Measurements from ENCODE around the gene EHBP1L1. TPM values are rescaled to one million over a fixed set of nuclear protein-coding genes. Genes with fewer than 3 reads are reported as not detected.

Gene EHBP1L1
- total and polyA plus RNA-seq, 2 of the 8 experiments (the other 6 are each of a cell fraction or from before 2014, with no cell fraction given) = 4.3 to 6.6 TPM

DNA sequence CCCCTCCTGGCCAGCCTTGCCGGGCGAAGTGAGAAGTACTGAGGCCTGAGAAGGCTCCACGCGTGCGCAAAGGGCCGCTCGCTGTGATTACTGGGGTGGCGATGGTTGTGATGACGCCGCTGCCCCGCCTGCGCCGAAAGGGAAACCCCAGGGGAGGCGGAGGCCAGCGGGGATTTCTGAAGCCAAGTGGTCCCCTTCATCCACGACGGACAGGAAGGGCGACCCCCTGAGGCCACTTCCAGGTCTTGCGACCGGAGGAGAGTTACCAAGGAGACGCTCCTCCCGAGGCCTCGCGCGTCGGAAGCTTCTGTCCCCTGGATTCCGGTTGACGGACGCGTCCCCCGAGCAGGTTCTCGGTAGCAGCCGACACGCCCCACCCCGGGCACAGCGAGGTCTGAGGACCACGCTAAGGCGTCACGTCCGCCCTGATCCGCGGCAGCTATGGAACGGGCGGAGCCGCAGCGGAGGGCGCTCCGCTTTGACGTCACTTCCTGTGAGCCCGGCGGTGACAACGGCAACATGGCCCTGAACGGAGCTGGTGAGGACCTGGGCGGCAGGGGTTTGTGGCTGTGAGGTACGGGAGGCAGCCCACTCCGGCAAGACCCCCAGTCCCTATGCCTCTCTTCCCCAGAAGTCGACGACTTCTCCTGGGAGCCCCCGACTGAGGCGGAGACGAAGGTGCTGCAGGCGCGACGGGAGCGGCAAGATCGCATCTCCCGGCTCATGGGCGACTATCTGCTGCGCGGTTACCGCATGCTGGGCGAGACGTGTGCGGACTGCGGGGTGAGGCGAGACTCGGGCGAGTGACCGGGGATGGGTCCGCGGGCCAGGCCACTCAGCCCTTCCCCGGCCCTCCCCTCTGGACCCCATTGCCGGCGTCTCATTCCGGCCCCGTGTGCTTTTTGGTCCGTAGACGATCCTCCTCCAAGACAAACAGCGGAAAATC, 5.6 kb upstream of the EHBP1L1 start, which contains the start of gene ZNRD2:
ZNRD2 (plus strand) TSS at position 505 of the 946 bp plus-strand sequence; CDS start at position 520, 15 bp downstream.
- Histone ChIP-seq H3K14ac (ENCODE audit: insufficient read length) (no peak within 1 kb of the TSS), H2BK12ac (ENCODE audit: low read depth, low read length) (no peak within 1 kb of the TSS), H2BK20ac (ENCODE audit: low read length) (no peak within 1 kb of the TSS), H3K23me2 (ENCODE audit: low read depth, low read length) (peaks cover 9% of the 10 kb centered on the region; the same call in 1 of the 2 replicates), H3K27me3 (replicated peaks in 1 of 4; ENCODE audit: control insufficient read depth in 3 of 4, extremely low read depth in 1 of 4, insufficient read depth in 3 of 4, low read length in 3 of 4) (peaks cover 0 to 11% (median 6%) of the 10 kb centered on the region in 4 experiments; a peak in 6 of 7 replicates), H2AFZ (ENCODE audit: low read length) (peak within 1 kb of the TSS; percentile 88; the same call in 1 of the 2 replicates), H4K91ac (replicated peaks; ENCODE audit: insufficient read length, low read length) (no peak within 1 kb of the TSS), H3K9me3 (ENCODE audit: insufficient read depth in 2 of 2, low read depth in 1 of 2, low read length in 1 of 2) (no peaks in the 10 kb centered on the region), H3K4me1 (replicated peaks in 1 of 4; ENCODE audit: control insufficient read depth in 3 of 4, insufficient read depth in 4 of 4, low read length in 3 of 4) (peaks cover 10 to 29% (median 18%) of the 10 kb centered on the region in 4 experiments), H4K20me1 (replicated peaks in 1 of 2; ENCODE audit: control insufficient read depth in 1 of 2, insufficient read depth in 2 of 2, low read length in 2 of 2) (peaks cover 15 to 19% of the 10 kb centered on the region in 2 experiments), H2BK120ac (replicated peaks; ENCODE audit: low read depth, low read length) (no peak within 1 kb of the TSS), H3K27ac (ENCODE audit: low read depth, low read length) (peak within 1 kb of the TSS; percentile 33; the same call in 1 of the 2 replicates), H3K4me3 (ENCODE audit: extremely low read depth in 1 of 4, insufficient read depth in 2 of 4, low read depth in 3 of 4, low read length in 4 of 4) (peak within 1 kb of the TSS; percentile 67 to 97 (median 92)), H3K23ac (ENCODE audit: insufficient read length) (no peak within 1 kb of the TSS), H3K9ac (replicated peaks in 1 of 4; ENCODE audit: extremely low read depth in 1 of 4, low read depth in 3 of 4, low read length in 3 of 4) (peak within 1 kb of the TSS; percentile 8 to 74 (median 73); a peak in 6 of 7 replicates), H3K79me2 (ENCODE audit: control insufficient read depth in 1 of 2, insufficient read depth in 2 of 2, low read length in 2 of 2) (peaks cover 0 to 11% of the 10 kb centered on the region in 2 experiments; a peak in 1 of 4 replicates), H2BK5ac (ENCODE audit: low read depth, low read length) (peak within 1 kb of the TSS; percentile 21; the same call in 1 of the 2 replicates), H3K18ac (ENCODE audit: extremely low read depth, low read length) (0 out of 2 replicates have a peak within 1 kb of the TSS, but pooled peaks have one; percentile 48), H3K36me3 (ENCODE audit: control insufficient read depth in 2 of 4, insufficient read depth in 4 of 4, low read length in 3 of 4) (no peaks in the 10 kb centered on the region), H2BK15ac (ENCODE audit: low read length) (0 out of 2 replicates have a peak within 1 kb of the TSS, but pooled peaks have one; percentile 61), H2AK5ac (ENCODE audit: low read depth, low read length) (no peak within 1 kb of the TSS), H3K4ac (replicated peaks; ENCODE audit: insufficient read length, low read depth, low read length) (peak within 1 kb of the TSS; percentile 41), H3K56ac (replicated peaks; ENCODE audit: insufficient read length, low read depth, low read length) (peak within 1 kb of the TSS; percentile 34), H4K5ac (ENCODE audit: insufficient read length, low read depth, low read length) (peak within 1 kb of the TSS; percentile 47), H4K8ac (ENCODE audit: extremely low read depth, insufficient read depth, low read length) (peak within 1 kb of the TSS; percentile 80), H3K79me1 (ENCODE audit: low read depth, low read length) (peaks cover 2% of the 10 kb centered on the region; the same call in 1 of the 2 replicates), H3K4me2 (ENCODE audit: insufficient read depth in 1 of 2, low read depth in 2 of 2, low read length in 2 of 2) (peak within 1 kb of the TSS; percentile 72 to 90)
- DNase-seq (ENCODE audit: low read depth in 1 of 2, low spot score in 2 of 2) (peak; percentile 95 to 96), FAIRE-seq (no peak)
- CTCF ChIA-PET (ENCODE audit: partially characterized antibody) = interaction anchor here (0.7 to 16.3 kb wide), 14 partner anchors 9 to 293 kb away, joined by 3 to 284 read pairs (median 4); partner anchors contain the start of genes LTBP3 and SCYL1
- 2% methylated on average over 68 of the region's 89 CpGs; no CpG with 5 or more reads in 1 of the 2 experiments for WGBS, 2 experiments (ENCODE audit: extremely low coverage in 1 of 2, insufficient coverage in 1 of 2, insufficient read length in 1 of 2, insufficient replicate concordance in 2 of 2, low coverage in 1 of 2, low lambda C conversion rate in 2 of 2, missing lambda C conversion rate in 1 of 2)
- POLR2A ChIA-PET (ENCODE audit: partially characterized antibody) = interaction anchor here (0.5 to 2.0 kb wide), 9 partner anchors 11 to 502 kb away, joined by 3 to 14 read pairs (median 4); partner anchors contain the start of gene LTBP3
- peak; percentile 92; the same call in 1 of the 2 replicates for TF ChIP-seq RBBP5 (IDR thresholded peaks at IDR 0.05; ENCODE audit: borderline replicate concordance, low read depth, low read length)
- TF ChIP-seq KDM5A (IDR thresholded peaks at IDR 0.05; ENCODE audit: low read length) = peak; percentile 96
- TF ChIP-seq YY1 (IDR thresholded peaks at IDR 0.05; ENCODE audit: low read depth, low read length) = peak; percentile 88
- TF ChIP-seq POU5F1 (IDR thresholded peaks at IDR 0.05; ENCODE audit: low read depth, low read length) = no peak
- no peak for TF ChIP-seq RNF2 (IDR thresholded peaks at IDR 0.05; ENCODE audit: borderline replicate concordance, low read depth, low read length, missing control alignments, poor library complexity, severe bottlenecking)
- TF ChIP-seq POLR2A (IDR thresholded peaks at IDR 0.05; ENCODE audit: control extremely low read depth in 1 of 2, low read depth in 2 of 2, low read length in 2 of 2) = peak in 1 of 2 experiments; percentile 80; a peak in 2 of 3 replicates
- peak; percentile 53 for TF ChIP-seq BACH1 (IDR thresholded peaks at IDR 0.05; ENCODE audit: low read length)
- TF ChIP-seq RAD21 (IDR thresholded peaks at IDR 0.05 in 1 of 2, conservative IDR thresholded peaks at IDR 0.05 in 1 of 2; ENCODE audit: low read depth in 2 of 2, low read length in 2 of 2) = peak; percentile 44 to 50; a peak in 3 of 4 replicates
- peak; percentile 23; the same call in 1 of the 2 replicates for TF ChIP-seq SIX5 (IDR thresholded peaks at IDR 0.05; ENCODE audit: low read depth, low read length)
